Thyroid gland (tissue), 4 donors: ENCODE results near the gene DTX1. TPM values are rescaled to one million over a fixed set of nuclear protein-coding genes. Genes with fewer than 3 reads are reported as not detected.

Source experiments
- DNase-seq, 2 donors: peaks; one replicate each; pipeline ENCODE4 v3.0.0-alpha.2; 2019
- H3K27ac ChIP-seq, 3 donors: fragments of 200-600 bp; sonication (generic); 1 replicate in 2 of 3; 2 replicates in 1 of 3; pipeline ENCODE4 v1.5.1; 2016 to 2019; ENCODE audit warnings: mild to moderate bottlenecking in 1 of 3, moderate library complexity in 1 of 3
- H3K27me3 ChIP-seq: fragments of 200-600 bp; sonication (generic); one replicate; pipeline ENCODE4 v1.5.1; 2019
- H3K36me3 ChIP-seq, 2 donors: fragments of 200-600 bp; sonication (generic); one replicate each; pipeline ENCODE4 v1.5.1; 2016 to 2019
- H3K4me1 ChIP-seq, 2 donors: fragments of 200-600 bp; sonication (generic); one replicate each; pipeline ENCODE4 v1.5.1; 2017 to 2019
- H3K4me3 ChIP-seq, 3 donors: fragments of 200-600 bp; sonication (generic); replicated peaks in 1 of 3; 1 replicate in 2 of 3; 2 replicates in 1 of 3; pipeline ENCODE4 v1.5.1; 2016; ENCODE audit warnings: mild to moderate bottlenecking in 1 of 3
- H3K9me3 ChIP-seq: fragments of 200-600 bp; sonication (generic); one replicate; pipeline ENCODE4 v1.5.1; 2017
- CTCF ChIP-seq, 6 experiments: fragments of 200-600 bp in 3 of 6; fragments of 450-650 bp in 3 of 6; sonication (generic) in 3 of 6; IDR thresholded peaks; one replicate each; pipeline ENCODE4 v1.5.1; 2016 to 2019; ENCODE audit warnings: antibody characterized with exemption in 6 of 6, mild to moderate bottlenecking in 2 of 6, inconsistent platforms in 1 of 6, moderate library complexity in 1 of 6
- POLR2A ChIP-seq, 2 donors: fragments of 450-650 bp; IDR thresholded peaks; one replicate each; pipeline ENCODE4 v1.6.1; 2017; ENCODE audit warnings: antibody characterized with exemption in 2 of 2, mild to moderate bottlenecking in 2 of 2, moderate library complexity in 1 of 2
- WGBS, 2 donors: methylation state at CpG; one replicate each; pipeline ENCODE4 v1.1.5; 2017; 5-methylcytosine and 5-hydroxymethylcytosine counted together
- intact Hi-C: fragments of 100-400 bp; cut with DNase I; formaldehyde crosslinking; loops from one replicate; pipeline ENCODE4 v1.15.1; 2023
- total RNA-seq, 4 donors: library from RNA; depleted of rRNA; stranded (reverse); fragments of >200 nt; gene quantifications; one replicate each; pipeline ENCODE4 v1.2.3, GENCODE V29; 2016

DTX1 gene
- total RNA-seq, 4 donors from 2014 or later = 11.5 to 37.1 (median 20.6) TPM

GRCh38 chr12:113093409-113094101 is 37.0 kb downstream of the DTX1 start:
- H3K27ac ChIP-seq = no peak overlapping the region
- no peaks in the 10 kb centered on the region for H3K27me3 ChIP-seq
- no peak for TF ChIP-seq CTCF (IDR thresholded peaks at IDR 0.05)
- no peak for TF ChIP-seq POLR2A (IDR thresholded peaks at IDR 0.05)
- H3K9me3 ChIP-seq = no peaks in the 10 kb centered on the region
- no peaks in the 10 kb centered on the region for H3K36me3 ChIP-seq
- intact Hi-C loops = no loop called here
- whole genome bisulfite sequencing, 2 donors = 75 to 78% methylated on average over 8 to 17 of the region's 32 CpGs
- no peak overlapping the region for H3K4me3 ChIP-seq
- H3K4me1 ChIP-seq = peaks cover 13 to 15% of the 10 kb centered on the region in 2 donors
- no peak for DNase-seq

GRCh38 chr12:113094738-113095137 is 38.2 kb downstream of the DTX1 start:
- H3K9me3 ChIP-seq = no peaks in the 10 kb centered on the region
- H3K27ac ChIP-seq = no peak overlapping the region
- 89 to 97% methylated on average over 13 to 16 of the region's 16 CpGs for WGBS, 2 donors
- no peaks in the 10 kb centered on the region for H3K27me3 ChIP-seq
- H3K36me3 ChIP-seq = no peaks in the 10 kb centered on the region
- no peak for DNase-seq
- intact Hi-C loops = loop anchor here (5.0 kb wide), 1 partner anchor 42 kb away; no protein-coding TSS in a partner anchor
- TF ChIP-seq CTCF (IDR thresholded peaks at IDR 0.05) = no peak
- no peak for TF ChIP-seq POLR2A (IDR thresholded peaks at IDR 0.05)
- peaks cover 19 to 24% of the 10 kb centered on the region in 2 donors for H3K4me1 ChIP-seq
- H3K4me3 ChIP-seq = no peak overlapping the region

- DNase-seq = no peak
- peaks cover 19 to 24% of the 10 kb centered on the region in 2 donors for H3K4me1 ChIP-seq
- TF ChIP-seq CTCF (IDR thresholded peaks at IDR 0.05) (no peak), POLR2A (IDR thresholded peaks at IDR 0.05) (no peak)
- H3K9me3 ChIP-seq = no peaks in the 10 kb centered on the region
- no peaks in the 10 kb centered on the region for H3K36me3 ChIP-seq
- WGBS, 2 donors = 59 to 71% methylated on average over 6 of the region's 6 CpGs
- H3K27me3 ChIP-seq = no peaks in the 10 kb centered on the region
- intact Hi-C loops = loop anchor here (5.0 kb wide), 1 partner anchor 43 kb away; no protein-coding TSS in a partner anchor
- H3K4me3 ChIP-seq = no peak overlapping the region
- H3K27ac ChIP-seq = no peak overlapping the region
Measured at GRCh38 chr12:113095405-113095804, 38.9 kb downstream of the DTX1 start.

GRCh38 chr12:113096675-113097461 is 40.3 kb downstream of the DTX1 start:
- H3K9me3 ChIP-seq = no peaks in the 10 kb centered on the region
- intact Hi-C loops = loop anchor here (5.0 kb wide), 1 partner anchor 45 kb away; no protein-coding TSS in a partner anchor
- H3K4me3 ChIP-seq = no peak overlapping the region
- peaks cover 25 to 29% of the 10 kb centered on the region in 2 donors for H3K4me1 ChIP-seq
- H3K36me3 ChIP-seq = no peaks in the 10 kb centered on the region
- DNase-seq = no peak
- H3K27ac ChIP-seq = peak overlapping the region in 1 of 3 donors; percentile 70
- WGBS, 2 donors = 86 to 87% methylated on average over 6 to 29 of the region's 30 CpGs
- no peak for TF ChIP-seq CTCF (IDR thresholded peaks at IDR 0.05)
- no peak for TF ChIP-seq POLR2A (IDR thresholded peaks at IDR 0.05)
- no peaks in the 10 kb centered on the region for H3K27me3 ChIP-seq
